Parathyroid adenoma (tissue), 2 donors: ENCODE measurements around the gene B9D1.

Experiments
- H2AFZ ChIP-seq: fragments of 300-600 bp; sonication (generic); one replicate; pipeline ENCODE4 v1.7.0; 2017; ENCODE audit warnings: antibody characterized with exemption, mild to moderate bottlenecking
- H3K27ac ChIP-seq: fragments of 300-600 bp; sonication (generic); one replicate; pipeline ENCODE4 v1.7.0; 2017
- H3K27me3 ChIP-seq: fragments of 300-600 bp; sonication (generic); one replicate; pipeline ENCODE4 v1.7.0; 2017; ENCODE audit warnings: low read length; ENCODE audit not compliant: control insufficient read depth, insufficient read depth
- H3K36me3 ChIP-seq: fragments of 300-600 bp; sonication (generic); one replicate; pipeline ENCODE4 v1.7.0; 2017; ENCODE audit warnings: low read length; ENCODE audit not compliant: control insufficient read depth, insufficient read depth
- H3K4me1 ChIP-seq: fragments of 300-600 bp; sonication (generic); one replicate; pipeline ENCODE4 v1.7.0; 2017; ENCODE audit warnings: control low read depth
- H3K4me2 ChIP-seq: fragments of 300-600 bp; sonication (generic); one replicate; pipeline ENCODE4 v1.7.0; 2017; ENCODE audit warnings: low read length
- H3K4me3 ChIP-seq: fragments of 300-600 bp; sonication (generic); one replicate; pipeline ENCODE4 v1.7.0; 2017; ENCODE audit warnings: low read depth, low read length
- H3K79me2 ChIP-seq: fragments of 300-600 bp; sonication (generic); one replicate; pipeline ENCODE4 v1.7.0; 2017; ENCODE audit warnings: control low read depth
- H3K9ac ChIP-seq: fragments of 300-600 bp; sonication (generic); one replicate; pipeline ENCODE4 v1.7.0; 2017; ENCODE audit warnings: mild to moderate bottlenecking
- H3K9me3 ChIP-seq: fragments of 300-600 bp; sonication (generic); one replicate; pipeline ENCODE4 v1.7.0; 2017; ENCODE audit warnings: low read length; ENCODE audit not compliant: control insufficient read depth
- CTCF ChIP-seq: fragments of 300-600 bp; sonication (generic); IDR thresholded peaks from one replicate; pipeline ENCODE4 v1.7.0; 2017; ENCODE audit warnings: antibody characterized with exemption, mild to moderate bottlenecking
- donor health status: primary hyperparathyroidism.

B9D1 gene

GRCh38 chr17:19369107-19369778 lies 6.7 kb upstream of the B9D1 start:
- Histone ChIP-seq H3K9ac (no peak overlapping the region), H3K27me3 (no peaks in the 10 kb centered on the region), H2AFZ (no peak overlapping the region), H3K4me1 (peaks cover 13% of the 10 kb centered on the region), H3K4me2 (no peak overlapping the region), H3K36me3 (no peaks in the 10 kb centered on the region), H3K27ac (no peak overlapping the region), H3K79me2 (no peaks in the 10 kb centered on the region), H3K9me3 (no peaks in the 10 kb centered on the region), H3K4me3 (no peak overlapping the region)
- no peak for TF ChIP-seq CTCF

- H3K9me3 ChIP-seq = no peaks in the 10 kb centered on the region
- H3K36me3 ChIP-seq = no peaks in the 10 kb centered on the region
- no peak overlapping the region for H3K27ac ChIP-seq
- H3K4me2 ChIP-seq = no peak overlapping the region
- TF ChIP-seq CTCF = no peak
- H3K27me3 ChIP-seq = no peaks in the 10 kb centered on the region
- peaks cover 17% of the 10 kb centered on the region for H3K4me1 ChIP-seq
- no peaks in the 10 kb centered on the region for H3K79me2 ChIP-seq
- no peak overlapping the region for H2AFZ ChIP-seq
- H3K4me3 ChIP-seq = no peak overlapping the region
- no peak overlapping the region for H3K9ac ChIP-seq
These were observed 5.7 kb upstream of the B9D1 start for GRCh38 chr17:19368229-19368628.

GRCh38 chr17:19366637-19366972 lies 4.1 kb upstream of the B9D1 start:
- no peak overlapping the region for H3K9ac ChIP-seq
- peaks cover 21% of the 10 kb centered on the region for H3K4me1 ChIP-seq
- H3K79me2 ChIP-seq = peaks cover 5% of the 10 kb centered on the region

GRCh38 chr17:19365833-19366636 lies 3.5 kb upstream of the B9D1 start:
- peaks cover 5% of the 10 kb centered on the region for H3K79me2 ChIP-seq
- no peak overlapping the region for H2AFZ ChIP-seq
- no peak for TF ChIP-seq CTCF
- peaks cover 25% of the 10 kb centered on the region for H3K4me1 ChIP-seq
- no peak overlapping the region for H3K4me3 ChIP-seq
- H3K9me3 ChIP-seq = no peaks in the 10 kb centered on the region
- H3K36me3 ChIP-seq = no peaks in the 10 kb centered on the region
- no peaks in the 10 kb centered on the region for H3K27me3 ChIP-seq
- no peak overlapping the region for H3K27ac ChIP-seq
- no peak overlapping the region for H3K9ac ChIP-seq
- no peak overlapping the region for H3K4me2 ChIP-seq

More at GRCh38 chr17:19366637-19366972, 4.1 kb upstream of the B9D1 start:
- Histone ChIP-seq H3K27me3 (no peaks in the 10 kb centered on the region), H3K36me3 (no peaks in the 10 kb centered on the region), H3K27ac (no peak overlapping the region), H3K4me2 (no peak overlapping the region), H3K9me3 (no peaks in the 10 kb centered on the region), H3K4me3 (no peak overlapping the region), H2AFZ (no peak overlapping the region)
- TF ChIP-seq CTCF = no peak

GRCh38 chr17:19365499-19365817 lies 2.9 kb upstream of the B9D1 start:
- Histone ChIP-seq H3K27me3 (no peaks in the 10 kb centered on the region), H3K36me3 (no peaks in the 10 kb centered on the region), H3K4me3 (no peak overlapping the region), H3K4me1 (peaks cover 25% of the 10 kb centered on the region), H3K9ac (no peak overlapping the region), H2AFZ (peak overlapping the region; percentile 80), H3K9me3 (no peaks in the 10 kb centered on the region), H3K27ac (no peak overlapping the region), H3K4me2 (no peak overlapping the region), H3K79me2 (peaks cover 5% of the 10 kb centered on the region)
- TF ChIP-seq CTCF = no peak
